ENCODE measurements around the gene HPS1. TPM values are rescaled to one million over a fixed set of nuclear protein-coding genes. Genes with fewer than 3 reads are reported as not detected.

HPS1 gene
- total RNA-seq, 1 donor from 2014 or later: 42.7 TPM

DNA sequence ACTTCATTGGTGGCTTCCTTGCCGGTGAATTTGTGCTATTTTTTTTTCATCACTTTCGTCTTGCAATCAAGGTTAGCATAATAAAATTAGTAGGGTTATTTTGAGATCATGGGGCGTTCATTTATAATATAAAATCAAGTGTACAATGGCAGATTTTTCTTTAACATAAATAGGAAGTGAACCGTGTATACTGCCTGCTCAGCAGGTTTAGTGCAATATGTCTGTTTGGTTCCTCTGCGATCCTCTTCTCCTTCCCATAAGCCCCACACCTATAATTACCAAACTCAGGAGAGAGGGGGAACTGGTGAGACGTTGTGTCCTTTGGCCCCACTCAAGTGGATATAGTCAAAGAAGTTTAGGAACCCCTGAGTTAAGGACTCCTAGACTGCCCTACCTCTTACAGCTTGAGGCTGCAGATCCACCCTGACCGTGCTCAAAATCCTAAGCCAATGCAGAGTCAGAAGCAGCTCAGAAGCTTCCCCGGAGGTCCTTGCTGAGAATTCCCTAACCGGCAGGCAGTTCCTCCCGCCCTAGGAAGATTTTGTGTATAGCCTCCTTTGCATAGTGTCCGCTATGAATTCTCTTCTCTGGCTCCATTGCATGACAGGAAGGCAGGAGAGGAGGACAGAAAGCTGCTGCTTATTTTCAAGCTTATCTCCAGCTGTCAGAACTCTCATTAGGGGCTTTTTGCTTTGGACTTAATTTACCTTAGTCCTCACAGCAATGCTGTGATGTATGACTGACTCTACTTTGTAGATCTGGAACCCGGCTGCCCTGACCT, 73.3 kb downstream of the HPS1 start:
- TF ChIP-seq, protein P1, sequence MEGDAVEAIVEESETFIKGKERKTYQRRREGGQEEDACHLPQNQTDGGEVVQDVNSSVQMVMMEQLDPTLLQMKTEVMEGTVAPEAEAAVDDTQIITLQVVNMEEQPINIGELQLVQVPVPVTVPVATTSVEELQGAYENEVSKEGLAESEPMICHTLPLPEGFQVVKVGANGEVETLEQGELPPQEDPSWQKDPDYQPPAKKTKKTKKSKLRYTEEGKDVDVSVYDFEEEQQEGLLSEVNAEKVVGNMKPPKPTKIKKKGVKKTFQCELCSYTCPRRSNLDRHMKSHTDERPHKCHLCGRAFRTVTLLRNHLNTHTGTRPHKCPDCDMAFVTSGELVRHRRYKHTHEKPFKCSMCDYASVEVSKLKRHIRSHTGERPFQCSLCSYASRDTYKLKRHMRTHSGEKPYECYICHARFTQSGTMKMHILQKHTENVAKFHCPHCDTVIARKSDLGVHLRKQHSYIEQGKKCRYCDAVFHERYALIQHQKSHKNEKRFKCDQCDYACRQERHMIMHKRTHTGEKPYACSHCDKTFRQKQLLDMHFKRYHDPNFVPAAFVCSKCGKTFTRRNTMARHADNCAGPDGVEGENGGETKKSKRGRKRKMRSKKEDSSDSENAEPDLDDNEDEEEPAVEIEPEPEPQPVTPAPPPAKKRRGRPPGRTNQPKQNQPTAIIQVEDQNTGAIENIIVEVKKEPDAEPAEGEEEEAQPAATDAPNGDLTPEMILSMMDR (IDR thresholded peaks at IDR 0.05): no peak

DNA sequence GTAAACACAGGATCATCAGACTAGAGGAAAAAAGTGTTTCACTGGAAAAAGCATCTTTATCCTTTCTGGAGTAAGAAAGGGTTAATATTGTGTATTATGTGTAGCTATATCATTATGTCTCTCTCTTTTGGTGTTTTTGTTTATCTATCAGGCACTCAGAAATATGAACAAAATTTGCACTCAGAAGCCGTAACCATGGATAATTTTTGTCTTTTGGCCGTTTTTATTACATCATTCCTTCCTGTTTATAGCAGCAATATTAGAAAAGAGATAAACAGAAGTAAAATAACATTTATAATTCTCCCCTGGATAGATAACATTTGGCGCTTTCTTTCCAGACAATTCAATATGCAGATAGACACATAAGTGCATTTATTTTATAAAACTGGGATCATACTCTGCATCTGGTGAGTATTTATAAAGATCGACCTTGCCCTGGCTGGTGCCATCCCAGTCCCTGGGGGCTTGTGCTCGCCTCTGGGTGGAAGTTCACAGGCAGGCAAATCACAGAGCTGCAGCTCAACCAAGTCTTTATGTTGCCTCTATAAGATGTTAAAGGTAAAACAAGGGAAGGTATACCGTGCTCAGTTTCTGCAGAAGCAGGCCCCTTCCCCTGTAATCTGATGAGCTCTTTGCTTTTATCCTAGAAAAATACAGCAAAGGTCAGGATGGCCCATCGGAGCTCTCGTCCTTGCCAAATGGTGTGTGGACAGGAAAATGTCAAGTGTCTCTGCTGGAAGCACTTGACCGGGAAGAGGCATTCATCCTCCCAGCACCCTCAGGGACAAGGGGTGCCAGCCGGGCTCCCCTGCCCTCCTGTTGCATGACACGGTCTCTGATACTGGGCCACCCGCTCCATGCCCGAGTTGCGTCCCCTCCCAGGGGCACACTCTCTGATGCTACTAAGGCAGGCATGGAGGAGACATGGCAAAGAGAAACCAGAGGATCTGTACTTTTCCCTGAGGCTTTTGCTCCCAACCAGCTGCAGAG, 75.6 kb downstream of the HPS1 start:
- no peak for DNase-seq (ENCODE audit: low spot score in 2 of 2)
- intact Hi-C loops (cut with DNase I): no loop called here
- TF ChIP-seq, protein P1 (IDR thresholded peaks at IDR 0.05): no peak
- no peak overlapping the region for H3K4me3 ChIP-seq
- no peaks in the 10 kb centered on the region for H3K36me3 ChIP-seq
- H3K4me1 ChIP-seq: no peaks in the 10 kb centered on the region
- H3K27ac ChIP-seq: no peak overlapping the region
- no peaks in the 10 kb centered on the region for H3K9me3 ChIP-seq
- H3K27me3 ChIP-seq: no peaks in the 10 kb centered on the region

More for the DNA sequence above, 73.3 kb downstream of the HPS1 start:
- H3K9me3 ChIP-seq: no peaks in the 10 kb centered on the region
- H3K27ac ChIP-seq: no peak overlapping the region
- H3K4me3 ChIP-seq: no peak overlapping the region
- H3K36me3 ChIP-seq: no peaks in the 10 kb centered on the region
- intact Hi-C loops (cut with DNase I): no loop called here
- DNase-seq (ENCODE audit: low spot score in 2 of 2): no peak
- no peaks in the 10 kb centered on the region for H3K27me3 ChIP-seq
- no peaks in the 10 kb centered on the region for H3K4me1 ChIP-seq

DNA sequence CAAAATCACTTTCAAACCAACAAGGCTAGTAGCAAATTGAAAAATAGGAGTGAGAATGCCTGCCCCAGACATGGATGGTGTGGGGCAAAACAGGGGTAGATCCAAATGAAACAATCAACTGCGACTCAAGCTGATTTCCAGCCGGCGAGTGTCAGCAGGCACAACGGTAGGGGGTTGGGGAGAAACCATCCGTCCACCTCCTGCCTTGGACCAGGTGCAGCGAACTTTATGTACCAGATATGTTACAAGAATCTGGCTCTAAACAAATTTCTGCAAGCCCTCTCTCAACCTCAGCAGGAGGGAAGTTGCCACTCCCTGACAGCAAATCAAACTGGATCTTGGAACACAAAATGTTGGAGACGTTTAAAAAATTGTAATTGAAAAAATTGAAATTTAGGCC, 76.9 kb downstream of the HPS1 start:
- DNase-seq (ENCODE audit: low spot score in 2 of 2): no peak
- intact Hi-C loops (cut with DNase I): no loop called here
- Histone ChIP-seq H3K27ac (no peak overlapping the region), H3K4me1 (no peaks in the 10 kb centered on the region), H3K36me3 (no peaks in the 10 kb centered on the region), H3K4me3 (no peak overlapping the region), H3K9me3 (no peaks in the 10 kb centered on the region), H3K27me3 (no peaks in the 10 kb centered on the region)
- TF ChIP-seq, protein P1 (IDR thresholded peaks at IDR 0.05): no peak

DNA sequence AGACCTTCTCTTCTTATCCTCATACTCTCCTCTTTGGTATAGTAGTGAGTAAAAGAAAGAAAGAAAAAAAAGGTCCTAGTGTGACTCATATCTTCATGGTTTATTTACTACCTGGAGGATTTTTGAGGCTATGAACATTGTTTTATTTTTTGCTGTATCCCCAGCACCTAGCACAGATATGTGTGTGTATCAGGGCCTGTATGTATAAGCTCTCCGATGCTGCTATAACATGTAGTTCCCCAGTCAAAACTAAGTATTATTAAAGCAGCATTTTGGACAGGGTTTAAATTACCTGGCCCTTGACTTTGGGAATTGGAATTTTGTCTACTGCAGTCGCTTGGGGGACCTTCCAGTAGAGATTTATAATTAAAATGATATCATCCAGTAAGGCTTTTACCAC, 78.1 kb downstream of the HPS1 start:
- H3K9me3 ChIP-seq: no peaks in the 10 kb centered on the region
- no peak for DNase-seq (ENCODE audit: low spot score in 2 of 2)
- no peaks in the 10 kb centered on the region for H3K27me3 ChIP-seq
- TF ChIP-seq, protein P1 (IDR thresholded peaks at IDR 0.05): no peak
- no peak overlapping the region for H3K4me3 ChIP-seq
- H3K36me3 ChIP-seq: no peaks in the 10 kb centered on the region
- intact Hi-C loops (cut with DNase I): no loop called here
- H3K27ac ChIP-seq: no peak overlapping the region
- no peaks in the 10 kb centered on the region for H3K4me1 ChIP-seq

DNA sequence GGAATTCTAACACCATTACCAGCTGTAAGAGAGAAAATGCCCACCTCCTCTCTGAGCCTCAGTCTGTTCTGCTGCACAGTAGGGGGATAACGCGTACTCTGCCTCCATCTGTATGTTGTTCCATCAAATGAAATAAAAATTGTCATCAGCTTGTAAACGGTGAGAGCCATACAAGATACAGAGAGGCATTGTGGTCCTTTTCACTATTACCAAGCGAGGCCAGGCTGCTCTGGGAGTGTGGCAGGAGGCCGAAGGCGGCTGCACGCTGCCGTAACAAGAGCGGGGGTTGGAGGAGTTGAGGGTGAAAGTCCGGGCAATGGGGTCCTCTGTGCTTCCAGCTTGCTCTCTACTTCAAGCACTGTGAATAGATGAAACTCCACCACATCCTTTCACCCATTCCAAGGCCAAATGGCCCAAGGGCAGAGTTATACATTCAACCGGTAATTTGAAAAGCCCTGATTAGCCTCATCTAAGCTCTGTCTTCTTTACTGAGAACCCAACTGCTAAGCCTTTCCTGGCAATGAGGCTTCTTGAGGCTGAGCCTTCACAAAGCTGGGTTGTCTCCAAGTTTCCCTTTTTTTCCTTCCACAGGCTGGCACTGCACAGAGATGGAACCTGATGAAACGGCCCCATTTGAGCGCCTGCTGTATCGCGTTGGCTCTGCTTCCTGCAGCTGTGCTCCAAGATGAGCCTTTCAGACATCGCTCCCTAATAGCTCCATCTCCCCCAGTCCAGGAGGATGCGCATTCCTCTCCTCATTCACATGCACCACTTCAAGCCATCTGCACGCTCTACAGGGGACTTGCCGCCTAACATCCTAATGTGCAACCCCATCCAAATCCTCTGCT, 78.9 kb downstream of the HPS1 start:
- Histone ChIP-seq H3K27ac (no peak overlapping the region), H3K4me3 (no peak overlapping the region), H3K36me3 (no peaks in the 10 kb centered on the region), H3K27me3 (no peaks in the 10 kb centered on the region), H3K4me1 (no peaks in the 10 kb centered on the region), H3K9me3 (no peaks in the 10 kb centered on the region)
- intact Hi-C loops (cut with DNase I): no loop called here
- TF ChIP-seq, protein P1 (IDR thresholded peaks at IDR 0.05): no peak
- DNase-seq (ENCODE audit: low spot score in 2 of 2): no peak
